H9 (cell line): Measurements from ENCODE around the gene ULK4. TPM values are rescaled to one million over a fixed set of nuclear protein-coding genes. Genes with fewer than 3 reads are reported as not detected.

ENCODE experiments used
- DNase-seq: peaks from one replicate; pipeline ENCODE4 v3.0.0-alpha.2; 2017
- H2AFZ ChIP-seq: one replicate; pipeline ENCODE4 v1.6.1; 2013; ENCODE audit warnings: mild to moderate bottlenecking, low read length, control low read depth, moderate library complexity
- H2AK5ac ChIP-seq: 2 replicates; pipeline ENCODE4 v1.6.1; 2013; ENCODE audit warnings: low read length, control low read depth, mixed read lengths; ENCODE audit not compliant: insufficient read length
- H2BK120ac ChIP-seq: one replicate; pipeline ENCODE4 v1.6.1; 2013; ENCODE audit warnings: low read depth, mild to moderate bottlenecking, low read length, control low read depth, inconsistent platforms; ENCODE audit not compliant: poor library complexity, severe bottlenecking
- H2BK12ac ChIP-seq: 2 replicates; pipeline ENCODE4 v1.6.1; 2013; ENCODE audit warnings: low read length, control low read depth, mixed read lengths, low read depth; ENCODE audit not compliant: insufficient read length
- H2BK15ac ChIP-seq: 2 replicates; pipeline ENCODE4 v1.6.1; 2013; ENCODE audit warnings: low read depth, low read length, control low read depth
- H2BK20ac ChIP-seq: one replicate; pipeline ENCODE4 v1.6.1; 2013; ENCODE audit warnings: low read depth, mild to moderate bottlenecking, low read length, control low read depth, inconsistent platforms; ENCODE audit not compliant: poor library complexity, severe bottlenecking
- H2BK5ac ChIP-seq: 2 replicates; pipeline ENCODE4 v1.6.1; 2013; ENCODE audit warnings: low read length, control low read depth, mixed read lengths; ENCODE audit not compliant: insufficient read length
- H3K14ac ChIP-seq: 2 replicates; pipeline ENCODE4 v1.6.1; 2013; ENCODE audit warnings: low read length, control low read depth; ENCODE audit not compliant: insufficient read depth
- H3K18ac ChIP-seq: 2 replicates; pipeline ENCODE4 v1.6.1; 2013; ENCODE audit warnings: low read depth, mild to moderate bottlenecking, mixed read lengths, low read length, control low read depth; ENCODE audit not compliant: insufficient read length
- H3K23ac ChIP-seq: 2 replicates; pipeline ENCODE4 v1.6.1; 2013; ENCODE audit warnings: low read length, control low read depth, mixed read lengths, low read depth; ENCODE audit not compliant: insufficient read length
- H3K23me2 ChIP-seq: 2 replicates; pipeline ENCODE4 v1.6.1; 2013; ENCODE audit warnings: low read depth, mild to moderate bottlenecking, mixed read lengths, low read length, control low read depth; ENCODE audit not compliant: insufficient read length, poor library complexity, severe bottlenecking
- H3K27ac ChIP-seq: 2 replicates; pipeline ENCODE4 v1.5.1; 2013; ENCODE audit warnings: low read length, control low read depth, mixed read lengths, low read depth; ENCODE audit not compliant: insufficient read length
- H3K27me3 ChIP-seq: 2 replicates; pipeline ENCODE4 v1.6.1; 2013; ENCODE audit warnings: low read length, control low read depth, inconsistent platforms; ENCODE audit not compliant: insufficient read depth
- H3K4ac ChIP-seq: 2 replicates; pipeline ENCODE4 v1.6.1; 2013; ENCODE audit warnings: low read depth, mild to moderate bottlenecking, control low read depth, inconsistent platforms, low read length, moderate library complexity
- H3K4me1 ChIP-seq: 2 replicates; pipeline ENCODE4 v1.6.1; 2013; ENCODE audit warnings: low read length, control low read depth, inconsistent platforms; ENCODE audit not compliant: insufficient read depth
- H3K4me2 ChIP-seq: 2 replicates; pipeline ENCODE4 v1.6.1; 2013; ENCODE audit warnings: low read length, control low read depth, mixed read lengths; ENCODE audit not compliant: insufficient read length, insufficient read depth
- H3K56ac ChIP-seq: 2 replicates; pipeline ENCODE4 v1.6.1; 2013; ENCODE audit warnings: low read depth, mild to moderate bottlenecking, mixed read lengths, low read length, control low read depth; ENCODE audit not compliant: insufficient read length
- H3K79me1 ChIP-seq: 2 replicates; pipeline ENCODE4 v1.6.1; 2013; ENCODE audit warnings: low read depth, mild to moderate bottlenecking, moderate library complexity, low read length, control low read depth, inconsistent platforms; ENCODE audit not compliant: insufficient read depth, poor library complexity, severe bottlenecking
- H3K79me2 ChIP-seq: 2 replicates; pipeline ENCODE4 v1.6.1; 2013; ENCODE audit warnings: low read length, control low read depth, inconsistent platforms; ENCODE audit not compliant: insufficient read depth
- H3K9ac ChIP-seq: 2 replicates; pipeline ENCODE4 v1.6.1; 2013; ENCODE audit warnings: low read length, control low read depth, mixed read lengths; ENCODE audit not compliant: insufficient read length; ENCODE audit errors: extremely low read depth
- H3K9me3 ChIP-seq: one replicate; pipeline ENCODE4 v1.6.1; 2013; ENCODE audit warnings: low read depth, low read length, inconsistent platforms; ENCODE audit not compliant: control insufficient read depth
- H3T11ph ChIP-seq: one replicate; pipeline ENCODE4 v1.6.1; 2013; ENCODE audit warnings: mild to moderate bottlenecking, low read length, control low read depth, inconsistent platforms
- H4K20me1 ChIP-seq: one replicate; pipeline ENCODE4 v1.6.1; 2013; ENCODE audit not compliant: control insufficient read depth, insufficient read length, insufficient read depth
- H4K5ac ChIP-seq: 2 replicates; pipeline ENCODE4 v1.6.1; 2013; ENCODE audit warnings: low read depth, mild to moderate bottlenecking, mixed read lengths, low read length, control low read depth; ENCODE audit not compliant: insufficient read length
- H4K8ac ChIP-seq: replicated peaks from 2 replicates; pipeline ENCODE4 v1.6.1; 2013; ENCODE audit warnings: low read length, control low read depth, mixed read lengths, low read depth; ENCODE audit not compliant: insufficient read length
- H4K91ac ChIP-seq: 2 replicates; pipeline ENCODE4 v1.6.1; 2013; ENCODE audit warnings: low read depth, mild to moderate bottlenecking, moderate library complexity, mixed read lengths, low read length, control low read depth; ENCODE audit not compliant: insufficient read length
- H3K27ac Mint-ChIP-seq, 3 experiments: 2 replicates in 2 of 3; 3 replicates in 1 of 3; pipeline ENCODE4 v1.8.0; 2020 to 2021; ENCODE audit warnings: mixed read lengths in 3 of 3, mild to moderate bottlenecking in 1 of 3, moderate library complexity in 1 of 3
- H3K27me3 Mint-ChIP-seq: 2 replicates; pipeline ENCODE4 v1.8.0; 2021; ENCODE audit warnings: low read depth, mild to moderate bottlenecking, moderate library complexity, mixed read lengths
- H3K36me3 Mint-ChIP-seq, 3 experiments: 2 replicates in 2 of 3; 3 replicates in 1 of 3; pipeline ENCODE4 v1.8.0; 2020 to 2021; ENCODE audit warnings: low read depth in 3 of 3, mixed read lengths in 3 of 3; ENCODE audit not compliant: insufficient read depth in 1 of 3
- H3K4me1 Mint-ChIP-seq, 2 experiments: 2 replicates each; pipeline ENCODE4 v1.8.0; 2020; ENCODE audit warnings: mixed read lengths in 2 of 2
- H3K4me3 Mint-ChIP-seq, 2 experiments: 2 replicates in 1 of 2; 3 replicates in 1 of 2; pipeline ENCODE4 v1.8.0; 2020 to 2021; ENCODE audit warnings: mild to moderate bottlenecking in 2 of 2, mixed read lengths in 2 of 2, moderate library complexity in 1 of 2
- H3K9me3 Mint-ChIP-seq, 2 experiments: 2 replicates in 1 of 2; 3 replicates in 1 of 2; pipeline ENCODE4 v1.8.0; 2020; ENCODE audit warnings: mild to moderate bottlenecking in 2 of 2, mixed read lengths in 2 of 2, moderate library complexity in 1 of 2
- CTCF ChIP-seq: fragments of 200-600 bp; sonication (generic); conservative IDR thresholded peaks from 3 replicates; pipeline ENCODE4 v1.8.0; 2021; ENCODE audit warnings: antibody characterized with exemption, mild to moderate bottlenecking
- WGBS: extraction: QIAGEN DNeasy Blood & Tissue Kit; methylation state at CpG from one replicate; pipeline ENCODE4 v1.1.7; 2013; ENCODE audit warnings: missing lambda C conversion rate, low lambda C conversion rate, mixed read lengths; ENCODE audit not compliant: insufficient read length; ENCODE audit errors: extremely low coverage; 5-methylcytosine and 5-hydroxymethylcytosine counted together
- total RNA-seq: library from RNA; stranded (reverse); gene quantifications from 2 replicates; pipeline ENCODE4 v1.2.1, GENCODE V29; 2021

ULK4 gene
- total RNA-seq, 1 experiment from 2014 or later, result 12.9 TPM

GRCh38 chr3:41219424-41219823 lies 742.5 kb downstream of the ULK4 start:
- no peak for DNase-seq

More at GRCh38 chr3:41219424-41219823, 742.5 kb downstream of the ULK4 start:
- H3K23me2 ChIP-seq, result no peaks in the 10 kb centered on the region
- no peak overlapping the region for H2AFZ ChIP-seq
- H3K56ac ChIP-seq, result no peak overlapping the region
- H3K27ac ChIP-seq, result no peak overlapping the region
- no peak overlapping the region for H3K27ac Mint-ChIP-seq
- peaks cover 41 to 49% of the 10 kb centered on the region in 2 experiments for H3K4me1 Mint-ChIP-seq
- no peak overlapping the region for H3K23ac ChIP-seq
- no peak overlapping the region for H3T11ph ChIP-seq
- H3K4me3 Mint-ChIP-seq, result no peak overlapping the region
- no peak overlapping the region for H2BK20ac ChIP-seq
- H3K4me1 ChIP-seq, result peaks cover 7% of the 10 kb centered on the region
- no CpG with 5 or more reads among the region's 1 CpG for WGBS
- H3K4me2 ChIP-seq, result no peak overlapping the region
- no peak for TF ChIP-seq CTCF
- H3K27me3 Mint-ChIP-seq, result no peaks in the 10 kb centered on the region
- peaks cover 49% of the 10 kb centered on the region; the same call in 1 of the 2 replicates for H3K79me2 ChIP-seq
- H2BK15ac ChIP-seq, result no peak overlapping the region
- H4K91ac ChIP-seq, result no peak overlapping the region
- H3K4ac ChIP-seq, result no peak overlapping the region
- H4K5ac ChIP-seq, result no peak overlapping the region
- H3K36me3 Mint-ChIP-seq, result peaks cover 0 to 8% (median 8%) of the 10 kb centered on the region in 3 experiments; a peak in 6 of 7 replicates
- H3K18ac ChIP-seq, result no peak overlapping the region
- H2BK5ac ChIP-seq, result no peak overlapping the region
- H2BK120ac ChIP-seq, result no peak overlapping the region
- H3K9me3 ChIP-seq, result no peaks in the 10 kb centered on the region
- H3K9me3 Mint-ChIP-seq, result no peaks in the 10 kb centered on the region
- H3K27me3 ChIP-seq, result no peaks in the 10 kb centered on the region
- no peaks in the 10 kb centered on the region for H4K20me1 ChIP-seq
- H3K79me1 ChIP-seq, result peaks cover 8% of the 10 kb centered on the region
- H3K9ac ChIP-seq, result no peak overlapping the region
- no peak overlapping the region for H2AK5ac ChIP-seq
- no peak overlapping the region for H2BK12ac ChIP-seq
- H4K8ac ChIP-seq, result no peak overlapping the region
- H3K14ac ChIP-seq, result no peak overlapping the region
